ENCODE results near the gene CCDC141. TPM values are rescaled to one million over a fixed set of nuclear protein-coding genes. Genes with fewer than 3 reads are reported as not detected.

The CCDC141 gene
- total RNA-seq, 6 donors from 2014 or later, result 18.5 to 126 (median 58.5) TPM

DNA sequence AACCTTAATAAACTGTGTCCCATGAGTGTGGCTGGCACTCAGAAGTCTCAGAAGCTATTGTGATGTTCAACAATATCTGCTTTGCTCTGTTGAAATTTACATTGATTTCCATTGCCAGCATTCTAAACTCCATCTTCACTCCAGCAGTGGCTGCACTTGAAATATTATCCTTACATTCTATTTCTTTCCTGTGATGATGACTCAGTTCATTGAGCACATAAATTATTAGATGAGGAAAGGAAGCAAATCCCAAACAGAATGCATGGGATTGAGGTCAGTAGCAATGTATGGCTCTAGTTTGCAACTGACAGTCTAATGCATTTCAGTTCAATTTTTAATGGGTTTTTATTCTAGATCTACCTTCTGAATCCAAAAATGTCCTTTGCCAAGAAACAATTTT is 150.3 kb downstream of the CCDC141 start:
- ATAC-seq (ENCODE audit: low FRiP score in 2 of 2) (no peak), DNase-seq (no peak)
- no peak overlapping the region for H3K4me3 ChIP-seq
- no peaks in the 10 kb centered on the region for H3K27me3 ChIP-seq
- H3K9me3 ChIP-seq, result no peaks in the 10 kb centered on the region
- H3K4me1 ChIP-seq, result no peaks in the 10 kb centered on the region
- H3K27ac ChIP-seq, result no peak overlapping the region
- no peaks in the 10 kb centered on the region for H3K36me3 ChIP-seq
- TF ChIP-seq EP300 (IDR thresholded peaks at IDR 0.05) (no peak), POLR2A (IDR thresholded peaks at IDR 0.05) (no peak), POLR2AphosphoS5 (IDR thresholded peaks at IDR 0.05) (no peak)
- TF ChIP-seq, protein P1, sequence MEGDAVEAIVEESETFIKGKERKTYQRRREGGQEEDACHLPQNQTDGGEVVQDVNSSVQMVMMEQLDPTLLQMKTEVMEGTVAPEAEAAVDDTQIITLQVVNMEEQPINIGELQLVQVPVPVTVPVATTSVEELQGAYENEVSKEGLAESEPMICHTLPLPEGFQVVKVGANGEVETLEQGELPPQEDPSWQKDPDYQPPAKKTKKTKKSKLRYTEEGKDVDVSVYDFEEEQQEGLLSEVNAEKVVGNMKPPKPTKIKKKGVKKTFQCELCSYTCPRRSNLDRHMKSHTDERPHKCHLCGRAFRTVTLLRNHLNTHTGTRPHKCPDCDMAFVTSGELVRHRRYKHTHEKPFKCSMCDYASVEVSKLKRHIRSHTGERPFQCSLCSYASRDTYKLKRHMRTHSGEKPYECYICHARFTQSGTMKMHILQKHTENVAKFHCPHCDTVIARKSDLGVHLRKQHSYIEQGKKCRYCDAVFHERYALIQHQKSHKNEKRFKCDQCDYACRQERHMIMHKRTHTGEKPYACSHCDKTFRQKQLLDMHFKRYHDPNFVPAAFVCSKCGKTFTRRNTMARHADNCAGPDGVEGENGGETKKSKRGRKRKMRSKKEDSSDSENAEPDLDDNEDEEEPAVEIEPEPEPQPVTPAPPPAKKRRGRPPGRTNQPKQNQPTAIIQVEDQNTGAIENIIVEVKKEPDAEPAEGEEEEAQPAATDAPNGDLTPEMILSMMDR (IDR thresholded peaks at IDR 0.05), result no peak

DNA sequence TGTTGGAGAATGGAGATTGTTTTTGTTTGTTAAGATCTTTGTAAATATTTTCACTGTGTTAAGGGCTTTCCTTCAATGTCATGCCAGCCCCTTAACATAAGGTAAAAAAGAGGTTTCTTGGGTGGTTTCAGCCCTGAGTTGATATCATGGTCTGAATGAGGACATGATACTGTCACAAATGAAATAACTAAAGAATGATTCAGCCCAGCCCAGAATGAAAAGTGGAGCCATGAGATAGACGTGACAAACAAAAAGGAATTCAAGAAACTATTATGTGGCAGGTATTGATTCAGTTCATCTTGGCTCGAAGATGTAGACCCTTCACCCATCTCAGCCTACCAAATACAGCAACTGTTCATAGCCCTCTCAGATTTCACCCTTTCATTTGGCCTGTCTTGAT is 154.1 kb downstream of the CCDC141 start:
- H3K27ac ChIP-seq, result no peak overlapping the region
- no peak overlapping the region for H3K4me3 ChIP-seq
- H3K4me1 ChIP-seq, result no peaks in the 10 kb centered on the region
- TF ChIP-seq POLR2A (IDR thresholded peaks at IDR 0.05), result no peak
- TF ChIP-seq EP300 (IDR thresholded peaks at IDR 0.05), result no peak
- no peak for TF ChIP-seq POLR2AphosphoS5 (IDR thresholded peaks at IDR 0.05)
- TF ChIP-seq, protein P1 (IDR thresholded peaks at IDR 0.05), result no peak
- ATAC-seq (ENCODE audit: low FRiP score in 2 of 2), result no peak
- DNase-seq, result no peak
- H3K9me3 ChIP-seq, result no peaks in the 10 kb centered on the region
- no peaks in the 10 kb centered on the region for H3K27me3 ChIP-seq
- 87 to 88% methylated on average over 2 of the region's 2 CpGs for WGBS, 2 donors
- H3K36me3 ChIP-seq, result no peaks in the 10 kb centered on the region

- 86 to 91% methylated on average over 2 of the region's 2 CpGs for WGBS, 2 donors
- ATAC-seq (ENCODE audit: low FRiP score in 2 of 2), result no peak
- TF ChIP-seq POLR2A (IDR thresholded peaks at IDR 0.05), result no peak
- TF ChIP-seq POLR2AphosphoS5 (IDR thresholded peaks at IDR 0.05), result no peak
- TF ChIP-seq, protein P1 (IDR thresholded peaks at IDR 0.05), result no peak
- no peak for TF ChIP-seq EP300 (IDR thresholded peaks at IDR 0.05)
Observed at GRCh38 chr2:178895171-178895570, 154.8 kb downstream of the CCDC141 start.

DNA sequence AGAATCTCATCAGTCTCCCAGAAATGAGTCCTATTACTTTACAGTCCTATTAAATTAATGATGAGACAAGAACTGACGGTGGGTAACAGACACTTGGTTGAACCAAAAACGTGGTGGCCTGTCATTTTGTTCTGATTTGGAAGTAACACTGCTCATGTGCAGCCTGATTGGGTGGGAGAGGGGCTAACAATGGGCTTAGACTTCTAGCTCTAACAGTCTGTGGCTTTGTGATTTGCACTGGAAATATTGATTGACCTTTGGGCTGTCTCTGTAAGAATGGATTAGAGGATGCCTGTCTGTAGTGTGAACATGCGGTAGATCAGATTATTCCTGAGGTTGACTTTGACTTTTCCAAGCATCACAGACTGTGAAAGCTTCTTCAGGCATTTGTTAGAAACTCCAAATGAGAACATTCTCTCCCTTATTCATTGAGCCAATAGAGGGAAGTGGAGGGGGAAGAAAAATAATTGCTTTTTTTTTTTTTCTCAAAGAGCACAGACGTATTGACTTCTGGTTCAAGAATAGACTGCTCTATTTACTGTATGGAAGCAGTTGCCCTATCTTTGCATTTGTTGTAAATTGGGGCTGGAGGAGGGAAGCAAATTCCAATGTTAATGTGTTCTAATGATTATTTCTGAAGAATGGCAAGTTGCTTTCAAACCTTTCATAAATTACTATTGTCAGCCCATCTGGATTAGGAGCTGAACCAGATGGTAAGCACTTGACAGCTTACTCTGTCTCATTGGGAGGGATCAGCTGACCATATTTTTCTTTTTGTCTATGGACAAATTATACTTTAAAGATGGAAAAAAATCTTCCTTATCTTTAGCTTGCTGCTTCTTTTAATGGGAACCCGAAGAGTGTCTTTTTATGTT is 156.9 kb downstream of the CCDC141 start:
- 84 to 88% methylated on average over 5 of the region's 5 CpGs for WGBS, 2 donors
- DNase-seq, result no peak
- Histone ChIP-seq H3K27me3 (no peaks in the 10 kb centered on the region), H3K36me3 (no peaks in the 10 kb centered on the region), H3K4me1 (no peaks in the 10 kb centered on the region), H3K9me3 (no peaks in the 10 kb centered on the region), H3K27ac (no peak overlapping the region), H3K4me3 (no peak overlapping the region)
- TF ChIP-seq EP300 (IDR thresholded peaks at IDR 0.05) (no peak), POLR2A (IDR thresholded peaks at IDR 0.05) (no peak), POLR2AphosphoS5 (IDR thresholded peaks at IDR 0.05) (no peak)
- TF ChIP-seq, protein P1 (IDR thresholded peaks at IDR 0.05), result no peak
- no peak for ATAC-seq (ENCODE audit: low FRiP score in 2 of 2)

More at GRCh38 chr2:178895171-178895570, 154.8 kb downstream of the CCDC141 start:
- Histone ChIP-seq H3K4me3 (no peak overlapping the region), H3K36me3 (no peaks in the 10 kb centered on the region), H3K4me1 (no peaks in the 10 kb centered on the region), H3K9me3 (no peaks in the 10 kb centered on the region), H3K27ac (no peak overlapping the region), H3K27me3 (no peaks in the 10 kb centered on the region)
- DNase-seq, result no peak

All from upper lobe of left lung (tissue), 6 donors.